Heart left ventricle (tissue), 13 donors: ENCODE results near the gene ARHGAP12.

Experiments
- CTCF ChIP-seq, 12 donors: fragments of 200-600 bp; sonication (generic) in 4 of 12; IDR thresholded peaks; one replicate each; pipeline versions ENCODE4 v1.5.0 to v1.8.0; 2018 to 2022; ENCODE audit warnings: antibody characterized with exemption in 12 of 12, mild to moderate bottlenecking in 5 of 12
- POLR2A ChIP-seq, 2 donors: fragments of 450-650 bp; IDR thresholded peaks; one replicate each; pipeline ENCODE4 v1.6.1; 2017; ENCODE audit warnings: antibody characterized with exemption in 2 of 2, mild to moderate bottlenecking in 2 of 2, moderate library complexity in 2 of 2
- donor health status: ischemic (EF 13 %, LVEDD 7.1; RV severe dilation, severe dysfunction).
- donor health status: DM: no; HTN: yes; CAD: no.
- donor health status: DM: no; HTN: no; CAD: no.
- donor health status: ischemic (EF 25% LVEDD 6.9; RV normal size, moderate dysfunction).
- donor health status: ischemic (EF 25% LVEDD 5.7; RV mildly dilated, moderate dysfunction).
- donor health status: ischemic (EF 35%, LVEDD 5.7; RV mildly dilated, moderate dysfunction).
- donor health status: nonischemic (EF 11% LVEDD 7.7; RV severe dilation, severe dysfunction).
- donor health status: DM: yes; HTN: yes; CAD: no.
- donor health status: PGD.
- donor health status: ischemic (EF 29% LVEDD 5.4; RV normal size, mild dysfunction).
- donor health status: nonischemic (EF 23%, LVEDD 6.1; RV moderate dilation, normal function).

DNA sequence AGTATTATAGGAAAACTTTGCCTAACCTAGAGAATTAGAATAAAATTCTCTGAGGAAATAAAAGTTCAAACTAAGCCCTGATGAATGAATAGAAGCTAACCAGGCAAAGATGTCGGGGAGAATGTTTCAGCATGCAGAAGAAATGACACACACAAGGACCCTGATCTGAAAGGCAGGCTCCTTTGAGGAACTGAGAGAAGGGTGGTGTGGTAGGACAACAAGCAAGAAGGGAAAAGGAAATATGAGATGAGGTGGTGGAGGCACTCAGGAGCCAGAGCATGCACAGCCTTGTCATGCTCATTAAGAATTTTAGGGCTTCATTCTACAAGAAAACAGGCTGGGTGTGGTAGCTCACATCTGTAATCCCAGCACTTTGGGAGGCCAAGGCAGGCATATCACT is 90.6 kb downstream of the ARHGAP12 start:
- TF ChIP-seq CTCF (IDR thresholded peaks at IDR 0.05): no peak
- TF ChIP-seq POLR2A (IDR thresholded peaks at IDR 0.05): no peak
